DOHH2 (cell line): ENCODE measurements around the gene RHBDL3.

Experiments
- H3F3A ChIP-seq: fragments of 200-600 bp; sonication (generic), shearing (Covaris generic); 2 replicates; pipeline ENCODE4 v1.6.0; 2016; ENCODE audit warnings: antibody characterized with exemption, mild to moderate bottlenecking; ENCODE audit not compliant: control insufficient read depth, insufficient read depth
- H3K27ac ChIP-seq: fragments of 200-600 bp; sonication (generic); 2 replicates; pipeline ENCODE4 v1.5.1; 2014; ENCODE audit warnings: low read depth, mild to moderate bottlenecking, low read length, moderate library complexity
- H3K27me3 ChIP-seq: fragments of 200-600 bp; sonication (generic); 2 replicates; pipeline ENCODE4 v1.6.1; 2014; ENCODE audit warnings: mild to moderate bottlenecking, low read length, mixed read lengths; ENCODE audit not compliant: control insufficient read depth
- H3K36me3 ChIP-seq: fragments of 200-600 bp; sonication (generic); 2 replicates; pipeline ENCODE4 v1.6.1; 2014; ENCODE audit warnings: mild to moderate bottlenecking, low read length, moderate library complexity, mixed read lengths; ENCODE audit not compliant: control insufficient read depth
- H3K4me1 ChIP-seq: fragments of 200-600 bp; sonication (generic); 2 replicates; pipeline ENCODE4 v1.6.1; 2014; ENCODE audit warnings: mild to moderate bottlenecking, low read length, mixed read lengths; ENCODE audit not compliant: control insufficient read depth
- H3K4me2 ChIP-seq: fragments of 200-600 bp; sonication (generic); 2 replicates; pipeline ENCODE4 v1.6.0; 2014; ENCODE audit warnings: mild to moderate bottlenecking, low read length, moderate library complexity
- H3K4me3 ChIP-seq: fragments of 200-600 bp; sonication (generic); 2 replicates; pipeline ENCODE4 v1.5.1; 2014; ENCODE audit warnings: mild to moderate bottlenecking, low read length, mixed read lengths
- H3K79me2 ChIP-seq: fragments of 200-600 bp; sonication (generic); 2 replicates; pipeline ENCODE4 v1.6.1; 2014; ENCODE audit warnings: mild to moderate bottlenecking, low read length, mixed read lengths; ENCODE audit not compliant: control insufficient read depth
- H3K9me2 ChIP-seq: fragments of 200-600 bp; sonication (generic); replicated peaks from 2 replicates; pipeline ENCODE4 v1.6.1; 2014; ENCODE audit warnings: mild to moderate bottlenecking, low read length, mixed read lengths; ENCODE audit not compliant: control insufficient read depth
- H3K9me3 ChIP-seq: fragments of 200-600 bp; sonication (generic); 2 replicates; pipeline ENCODE4 v1.6.1; 2014; ENCODE audit warnings: antibody characterized with exemption, low read length, mixed read lengths; ENCODE audit not compliant: control insufficient read depth, insufficient read depth
- H4K20me1 ChIP-seq: fragments of 200-600 bp; sonication (generic); 2 replicates; pipeline ENCODE4 v1.6.0; 2014; ENCODE audit warnings: low read depth, mild to moderate bottlenecking, antibody characterized with exemption, low read length, moderate library complexity; ENCODE audit not compliant: control insufficient read depth, insufficient read depth
- EZH2phosphoT487 ChIP-seq: fragments of 200-600 bp; sonication (generic); IDR thresholded peaks from 2 replicates; pipeline ENCODE4 v1.6.1; 2017; ENCODE audit warnings: borderline replicate concordance, mild to moderate bottlenecking, antibody characterized with exemption, low read length, moderate library complexity, mixed read lengths
- TF ChIP-seq, protein P1 (sequence below): fragments of 200-600 bp; sonication (generic); IDR thresholded peaks from one replicate; pipeline ENCODE4 v1.5.1; 2014; ENCODE audit warnings: antibody characterized with exemption, mild to moderate bottlenecking, low read depth, low read length; ENCODE audit not compliant: poor library complexity, severe bottlenecking

Gene RHBDL3

DNA sequence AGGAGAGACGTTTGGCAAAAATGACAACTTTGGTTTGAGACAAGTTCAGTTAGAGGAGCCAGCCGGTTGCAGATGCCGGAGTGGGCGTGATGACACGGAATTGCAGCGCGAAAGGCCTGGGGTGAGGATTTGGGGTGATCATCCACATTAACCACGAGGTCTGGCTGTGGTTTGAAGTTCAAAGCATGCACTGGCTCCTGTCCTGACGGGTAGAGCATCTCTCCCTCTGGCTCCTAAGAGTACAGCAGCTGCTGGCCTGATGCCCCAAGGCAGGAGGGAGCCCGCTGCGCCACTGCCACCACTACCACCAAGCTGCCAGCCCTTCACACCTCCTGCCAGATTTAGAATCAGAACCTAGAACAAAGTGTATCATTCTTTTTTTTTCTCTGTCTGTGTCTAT is 3.7 kb downstream of the RHBDL3 start:
- H3K27ac ChIP-seq: no peak overlapping the region
- H3F3A ChIP-seq: peaks cover 12% of the 10 kb centered on the region
- no peaks in the 10 kb centered on the region for H3K9me2 ChIP-seq
- H3K79me2 ChIP-seq: no peaks in the 10 kb centered on the region
- peaks cover 53% of the 10 kb centered on the region for H3K27me3 ChIP-seq
- H4K20me1 ChIP-seq: no peaks in the 10 kb centered on the region
- no peaks in the 10 kb centered on the region for H3K36me3 ChIP-seq
- no peak overlapping the region for H3K4me2 ChIP-seq
- no peak for TF ChIP-seq EZH2phosphoT487
- no peak overlapping the region for H3K4me3 ChIP-seq
- H3K9me3 ChIP-seq: no peaks in the 10 kb centered on the region
- peaks cover 24% of the 10 kb centered on the region for H3K4me1 ChIP-seq

DNA sequence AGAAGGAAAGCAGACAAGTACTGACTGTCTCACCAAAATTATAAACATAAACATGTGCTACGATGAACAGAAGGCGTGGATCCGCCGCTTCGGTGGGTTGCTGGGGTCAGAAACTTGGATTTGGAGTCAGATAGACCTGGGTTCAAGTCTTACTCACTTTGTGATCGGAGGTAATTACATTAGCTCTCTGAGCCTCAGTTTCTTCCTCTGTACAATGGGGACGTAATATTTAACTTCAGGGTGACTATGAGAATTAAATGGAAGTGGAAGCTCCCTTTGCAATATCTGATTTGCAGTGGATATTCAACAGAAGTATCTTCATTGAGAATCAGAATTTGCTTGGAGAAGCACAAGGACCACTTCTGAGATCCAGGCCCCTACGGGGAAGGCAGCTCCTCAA is 6.2 kb downstream of the RHBDL3 start:
- no peak overlapping the region for H3K4me2 ChIP-seq
- no peaks in the 10 kb centered on the region for H3K36me3 ChIP-seq
- H3K9me3 ChIP-seq: no peaks in the 10 kb centered on the region
- H3F3A ChIP-seq: peaks cover 5% of the 10 kb centered on the region; the same call in 1 of the 2 replicates
- no peak overlapping the region for H3K27ac ChIP-seq
- no peaks in the 10 kb centered on the region for H3K79me2 ChIP-seq
- no peaks in the 10 kb centered on the region for H4K20me1 ChIP-seq
- H3K4me3 ChIP-seq: no peak overlapping the region
- no peak for TF ChIP-seq EZH2phosphoT487
- TF ChIP-seq, protein P1, sequence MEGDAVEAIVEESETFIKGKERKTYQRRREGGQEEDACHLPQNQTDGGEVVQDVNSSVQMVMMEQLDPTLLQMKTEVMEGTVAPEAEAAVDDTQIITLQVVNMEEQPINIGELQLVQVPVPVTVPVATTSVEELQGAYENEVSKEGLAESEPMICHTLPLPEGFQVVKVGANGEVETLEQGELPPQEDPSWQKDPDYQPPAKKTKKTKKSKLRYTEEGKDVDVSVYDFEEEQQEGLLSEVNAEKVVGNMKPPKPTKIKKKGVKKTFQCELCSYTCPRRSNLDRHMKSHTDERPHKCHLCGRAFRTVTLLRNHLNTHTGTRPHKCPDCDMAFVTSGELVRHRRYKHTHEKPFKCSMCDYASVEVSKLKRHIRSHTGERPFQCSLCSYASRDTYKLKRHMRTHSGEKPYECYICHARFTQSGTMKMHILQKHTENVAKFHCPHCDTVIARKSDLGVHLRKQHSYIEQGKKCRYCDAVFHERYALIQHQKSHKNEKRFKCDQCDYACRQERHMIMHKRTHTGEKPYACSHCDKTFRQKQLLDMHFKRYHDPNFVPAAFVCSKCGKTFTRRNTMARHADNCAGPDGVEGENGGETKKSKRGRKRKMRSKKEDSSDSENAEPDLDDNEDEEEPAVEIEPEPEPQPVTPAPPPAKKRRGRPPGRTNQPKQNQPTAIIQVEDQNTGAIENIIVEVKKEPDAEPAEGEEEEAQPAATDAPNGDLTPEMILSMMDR: no peak
- peaks cover 34% of the 10 kb centered on the region for H3K27me3 ChIP-seq
- peaks cover 19% of the 10 kb centered on the region for H3K4me1 ChIP-seq
- no peaks in the 10 kb centered on the region for H3K9me2 ChIP-seq

DNA sequence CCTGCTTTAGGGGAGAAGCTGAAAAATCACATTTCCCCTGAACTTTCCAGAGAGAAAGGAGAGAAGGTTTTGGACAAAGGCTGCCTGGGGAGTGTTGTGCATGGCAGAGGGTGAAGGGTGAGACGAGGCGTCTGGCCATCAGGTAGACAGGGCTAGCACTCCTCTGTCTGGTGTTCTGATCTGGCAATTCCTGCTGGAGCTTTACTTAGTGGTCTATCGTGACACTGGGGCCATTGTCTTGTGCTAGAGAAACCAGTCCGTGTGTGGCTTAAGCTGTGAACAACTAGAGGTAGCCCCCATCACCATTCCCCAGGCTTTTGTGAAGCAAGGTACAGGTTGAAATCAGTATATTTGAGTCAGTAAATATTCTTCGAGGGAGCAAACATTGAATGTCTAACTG is 8.5 kb downstream of the RHBDL3 start:
- no peaks in the 10 kb centered on the region for H3K36me3 ChIP-seq
- no peak overlapping the region for H3K27ac ChIP-seq
- H4K20me1 ChIP-seq: no peaks in the 10 kb centered on the region
- no peaks in the 10 kb centered on the region for H3K9me3 ChIP-seq
- no peaks in the 10 kb centered on the region for H3K9me2 ChIP-seq
- H3F3A ChIP-seq: peaks cover 5% of the 10 kb centered on the region; the same call in 1 of the 2 replicates
- no peaks in the 10 kb centered on the region for H3K79me2 ChIP-seq
- TF ChIP-seq, protein P1: no peak
- TF ChIP-seq EZH2phosphoT487: no peak
- peaks cover 11% of the 10 kb centered on the region for H3K27me3 ChIP-seq
- no peak overlapping the region for H3K4me3 ChIP-seq
- no peak overlapping the region for H3K4me2 ChIP-seq
- H3K4me1 ChIP-seq: peaks cover 9% of the 10 kb centered on the region

DNA sequence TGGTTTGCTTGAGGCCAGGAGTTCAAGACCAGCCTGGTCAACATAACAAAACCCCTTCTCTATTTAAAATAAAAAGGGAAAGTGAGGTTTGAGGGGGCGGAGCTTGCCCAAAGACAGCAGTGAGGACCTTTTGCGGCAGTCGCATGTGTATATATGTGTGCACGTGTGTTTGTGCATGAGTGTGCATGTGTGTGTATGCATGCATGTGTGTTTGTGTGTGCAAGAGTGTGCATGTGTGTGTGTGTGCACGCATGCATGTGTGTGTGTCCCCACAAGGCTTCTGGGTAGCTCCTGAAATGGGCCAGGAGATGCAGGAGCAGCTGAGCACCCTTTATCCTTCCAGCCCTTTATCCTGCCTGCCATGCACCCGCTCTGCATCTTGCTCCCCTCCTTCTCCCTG is 9.0 kb downstream of the RHBDL3 start:
- Histone ChIP-seq H3K27ac (no peak overlapping the region), H3K4me2 (no peak overlapping the region)
- TF ChIP-seq, protein P1: no peak
- TF ChIP-seq EZH2phosphoT487: no peak

More for the DNA sequence above, 9.0 kb downstream of the RHBDL3 start:
- H3K4me1 ChIP-seq: peaks cover 9% of the 10 kb centered on the region
- peaks cover 5% of the 10 kb centered on the region; the same call in 1 of the 2 replicates for H3F3A ChIP-seq
- H3K4me3 ChIP-seq: no peak overlapping the region
- H3K79me2 ChIP-seq: no peaks in the 10 kb centered on the region
- H4K20me1 ChIP-seq: no peaks in the 10 kb centered on the region
- no peaks in the 10 kb centered on the region for H3K36me3 ChIP-seq
- peaks cover 6% of the 10 kb centered on the region for H3K27me3 ChIP-seq
- no peaks in the 10 kb centered on the region for H3K9me3 ChIP-seq
- H3K9me2 ChIP-seq: no peaks in the 10 kb centered on the region
